IMR-90 (cell line): Measurements from ENCODE around the gene ZNF582.

Experiments used
- POLR2A ChIP-seq: IDR thresholded peaks from 2 replicates; pipeline ENCODE4 v1.6.1; 2012; ENCODE audit warnings: mild to moderate bottlenecking, low read depth, low read length
- TF ChIP-seq, protein P1 (sequence below): conservative IDR thresholded peaks from 2 replicates; pipeline ENCODE4 v1.5.1; 2012; ENCODE audit warnings: mild to moderate bottlenecking, low read depth, low read length, improper control_type of control experiment

DNA sequence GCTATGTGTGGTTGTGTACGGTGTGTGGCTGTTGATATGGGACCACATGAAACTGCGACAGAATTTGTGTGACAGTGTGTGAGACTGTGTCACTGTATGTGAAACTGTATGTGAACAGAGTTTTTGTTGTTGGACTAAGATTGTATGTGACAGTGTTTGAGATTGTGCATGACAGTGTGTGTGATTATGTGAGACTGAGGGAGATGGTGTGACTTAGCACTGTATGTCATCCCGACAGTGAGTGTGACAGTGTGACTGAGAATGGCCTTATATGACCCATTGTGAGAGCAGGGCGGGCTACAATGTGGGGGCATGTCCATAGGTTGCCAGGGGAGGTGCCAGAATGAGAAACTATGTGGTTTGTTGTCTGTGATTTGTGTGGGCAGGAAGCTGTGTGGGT is 11.7 kb upstream of the ZNF582 start:
- no peak for TF ChIP-seq POLR2A
- TF ChIP-seq, protein P1, sequence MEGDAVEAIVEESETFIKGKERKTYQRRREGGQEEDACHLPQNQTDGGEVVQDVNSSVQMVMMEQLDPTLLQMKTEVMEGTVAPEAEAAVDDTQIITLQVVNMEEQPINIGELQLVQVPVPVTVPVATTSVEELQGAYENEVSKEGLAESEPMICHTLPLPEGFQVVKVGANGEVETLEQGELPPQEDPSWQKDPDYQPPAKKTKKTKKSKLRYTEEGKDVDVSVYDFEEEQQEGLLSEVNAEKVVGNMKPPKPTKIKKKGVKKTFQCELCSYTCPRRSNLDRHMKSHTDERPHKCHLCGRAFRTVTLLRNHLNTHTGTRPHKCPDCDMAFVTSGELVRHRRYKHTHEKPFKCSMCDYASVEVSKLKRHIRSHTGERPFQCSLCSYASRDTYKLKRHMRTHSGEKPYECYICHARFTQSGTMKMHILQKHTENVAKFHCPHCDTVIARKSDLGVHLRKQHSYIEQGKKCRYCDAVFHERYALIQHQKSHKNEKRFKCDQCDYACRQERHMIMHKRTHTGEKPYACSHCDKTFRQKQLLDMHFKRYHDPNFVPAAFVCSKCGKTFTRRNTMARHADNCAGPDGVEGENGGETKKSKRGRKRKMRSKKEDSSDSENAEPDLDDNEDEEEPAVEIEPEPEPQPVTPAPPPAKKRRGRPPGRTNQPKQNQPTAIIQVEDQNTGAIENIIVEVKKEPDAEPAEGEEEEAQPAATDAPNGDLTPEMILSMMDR, result no peak
